Measurements from ENCODE around the gene DYRK4.

Gene DYRK4

DNA sequence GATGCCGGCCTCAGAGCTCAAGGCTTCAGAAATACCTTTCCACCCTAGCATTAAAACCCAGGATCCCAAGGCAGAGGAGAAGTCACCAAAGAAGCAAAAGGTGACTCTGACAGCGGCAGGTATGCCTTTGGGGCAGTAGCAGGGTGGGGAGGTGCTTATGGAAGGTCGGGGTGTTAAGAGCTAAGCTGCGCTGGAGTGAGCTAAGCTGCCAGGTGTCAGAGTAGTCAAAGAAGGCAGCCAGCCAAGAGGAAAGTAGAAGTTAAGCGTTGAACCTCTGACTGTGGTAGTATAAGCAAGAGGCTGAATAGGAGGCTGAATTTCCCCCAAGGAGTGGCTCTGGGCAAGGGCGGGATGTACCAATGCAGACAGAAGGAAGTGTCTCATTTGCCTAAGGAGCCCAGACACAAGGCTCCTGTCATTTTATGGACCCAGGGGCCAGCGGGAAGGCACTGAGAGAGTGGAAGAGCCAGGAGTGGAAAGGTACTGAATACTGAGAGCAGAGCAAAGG lies 29.2 kb downstream of the DYRK4 start:
- Histone ChIP-seq H2BK120ac (ENCODE audit: low read depth, low read length) (no peak overlapping the region), H3K79me1 (ENCODE audit: low read length) (no peaks in the 10 kb centered on the region), H3K36me3 (ENCODE audit: control insufficient read depth, insufficient read depth, low read length) (no peaks in the 10 kb centered on the region), H2BK5ac (ENCODE audit: low read length) (no peak overlapping the region), H3K27me3 (ENCODE audit: insufficient read depth, low read length, poor library complexity) (no peaks in the 10 kb centered on the region), H4K5ac (ENCODE audit: low read length) (no peak overlapping the region), H4K8ac (ENCODE audit: low read depth, low read length) (no peak overlapping the region), H3K4ac (ENCODE audit: low read depth, low read length) (no peak overlapping the region), H3K27ac (ENCODE audit: low read depth, low read length) (no peak overlapping the region), H3K18ac (ENCODE audit: low read length) (no peak overlapping the region), H3K4me2 (ENCODE audit: low read length) (no peak overlapping the region), H3K9ac (ENCODE audit: low read length) (no peak overlapping the region), H3K79me2 (ENCODE audit: control insufficient read depth, insufficient read depth, low read length) (no peaks in the 10 kb centered on the region), H2BK15ac (replicated peaks; ENCODE audit: low read depth) (no peak overlapping the region), H3K4me1 (ENCODE audit: control insufficient read depth, low read depth, low read length) (no peaks in the 10 kb centered on the region), H3K4me3 (ENCODE audit: low read length) (no peak overlapping the region), H2AK5ac (ENCODE audit: low read length) (no peak overlapping the region), H3K56ac (ENCODE audit: low read length) (no peak overlapping the region), H3K23ac (ENCODE audit: low read length) (no peak overlapping the region)
- WGBS (ENCODE audit: extremely low coverage, insufficient coverage, low lambda C conversion rate), result no CpG with 5 or more reads among the region's 7 CpGs
- no peak for DNase-seq

DNA sequence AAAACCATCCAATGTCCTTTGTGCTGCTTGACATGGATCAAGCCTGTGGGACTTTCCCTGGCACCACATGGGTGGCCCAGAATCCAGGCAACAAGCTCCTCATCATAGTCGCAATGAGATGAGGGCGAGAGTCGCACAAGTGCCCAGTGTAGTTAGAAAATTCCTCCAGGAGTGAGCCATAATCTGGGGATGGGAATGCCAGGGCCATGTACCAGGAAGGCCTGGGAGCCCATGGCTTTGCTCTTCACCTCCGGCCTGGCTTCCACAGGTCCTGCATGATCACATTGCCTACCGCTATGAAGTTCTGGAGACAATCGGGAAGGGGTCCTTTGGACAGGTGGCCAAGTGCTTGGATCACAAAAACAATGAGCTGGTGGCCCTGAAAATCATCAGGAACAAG lies 33.9 kb downstream of the DYRK4 start:
- H4K5ac ChIP-seq (ENCODE audit: low read length), result no peak overlapping the region
- H3K36me3 ChIP-seq (ENCODE audit: control insufficient read depth, insufficient read depth, low read length), result no peaks in the 10 kb centered on the region
- no peak overlapping the region for H3K56ac ChIP-seq (ENCODE audit: low read length)
- no peak overlapping the region for H2AK5ac ChIP-seq (ENCODE audit: low read length)
- H3K23ac ChIP-seq (ENCODE audit: low read length), result no peak overlapping the region
- H3K79me1 ChIP-seq (ENCODE audit: low read length), result no peaks in the 10 kb centered on the region
- H2BK5ac ChIP-seq (ENCODE audit: low read length), result no peak overlapping the region
- no peak overlapping the region for H2BK15ac ChIP-seq (replicated peaks; ENCODE audit: low read depth)
- no CpG with 5 or more reads among the region's 6 CpGs for WGBS (ENCODE audit: extremely low coverage, insufficient coverage, low lambda C conversion rate)
- no peak for DNase-seq
- H3K4me2 ChIP-seq (ENCODE audit: low read length), result no peak overlapping the region
- H3K4me3 ChIP-seq (ENCODE audit: low read length), result no peak overlapping the region
- H3K79me2 ChIP-seq (ENCODE audit: control insufficient read depth, insufficient read depth, low read length), result no peaks in the 10 kb centered on the region
- no peak overlapping the region for H3K9ac ChIP-seq (ENCODE audit: low read length)
- H3K4me1 ChIP-seq (ENCODE audit: control insufficient read depth, low read depth, low read length), result no peaks in the 10 kb centered on the region
- H2BK120ac ChIP-seq (ENCODE audit: low read depth, low read length), result no peak overlapping the region
- H3K27me3 ChIP-seq (ENCODE audit: insufficient read depth, low read length, poor library complexity), result no peaks in the 10 kb centered on the region
- no peak overlapping the region for H3K18ac ChIP-seq (ENCODE audit: low read length)
- no peak overlapping the region for H3K4ac ChIP-seq (ENCODE audit: low read depth, low read length)
- no peak overlapping the region for H3K27ac ChIP-seq (ENCODE audit: low read depth, low read length)
- no peak overlapping the region for H4K8ac ChIP-seq (ENCODE audit: low read depth, low read length)

DNA sequence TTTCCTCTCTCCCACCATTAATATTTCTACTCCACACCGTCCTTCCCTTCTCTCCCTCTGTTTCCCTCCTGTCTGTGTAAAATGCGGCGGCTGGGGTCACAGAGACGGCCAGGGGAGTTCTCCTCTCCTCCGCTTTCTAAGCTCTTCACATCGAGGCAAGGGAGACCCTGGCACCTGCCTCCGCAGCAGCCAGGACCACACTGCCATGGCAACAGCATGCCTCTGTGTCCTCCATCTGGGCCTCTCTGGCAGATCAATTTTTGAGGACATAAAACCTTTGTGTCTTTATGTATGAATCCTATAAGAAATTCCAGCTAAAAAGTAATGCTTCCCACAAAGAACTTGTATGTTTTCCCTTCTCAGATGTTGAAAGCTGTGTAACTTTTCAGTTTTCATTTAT lies 41.4 kb downstream of the DYRK4 start:
- no peak overlapping the region for H3K4me2 ChIP-seq (ENCODE audit: low read length)
- H3K56ac ChIP-seq (ENCODE audit: low read length), result no peak overlapping the region
- H2BK5ac ChIP-seq (ENCODE audit: low read length), result no peak overlapping the region
- no peak overlapping the region for H3K4me3 ChIP-seq (ENCODE audit: low read length)
- DNase-seq, result no peak
- H3K79me1 ChIP-seq (ENCODE audit: low read length), result no peaks in the 10 kb centered on the region
- no peaks in the 10 kb centered on the region for H3K36me3 ChIP-seq (ENCODE audit: control insufficient read depth, insufficient read depth, low read length)
- no peaks in the 10 kb centered on the region for H3K4me1 ChIP-seq (ENCODE audit: control insufficient read depth, low read depth, low read length)
- no peaks in the 10 kb centered on the region for H3K27me3 ChIP-seq (ENCODE audit: insufficient read depth, low read length, poor library complexity)
- no peak overlapping the region for H3K4ac ChIP-seq (ENCODE audit: low read depth, low read length)
- no peak overlapping the region for H2BK120ac ChIP-seq (ENCODE audit: low read depth, low read length)
- no peak overlapping the region for H2AK5ac ChIP-seq (ENCODE audit: low read length)
- H2BK15ac ChIP-seq (replicated peaks; ENCODE audit: low read depth), result no peak overlapping the region
- no peaks in the 10 kb centered on the region for H3K79me2 ChIP-seq (ENCODE audit: control insufficient read depth, insufficient read depth, low read length)
- H4K8ac ChIP-seq (ENCODE audit: low read depth, low read length), result no peak overlapping the region
- H4K5ac ChIP-seq (ENCODE audit: low read length), result no peak overlapping the region
- no peak overlapping the region for H3K9ac ChIP-seq (ENCODE audit: low read length)
- H3K23ac ChIP-seq (ENCODE audit: low read length), result no peak overlapping the region
- no peak overlapping the region for H3K18ac ChIP-seq (ENCODE audit: low read length)
- WGBS (ENCODE audit: extremely low coverage, insufficient coverage, low lambda C conversion rate), result 100% methylated on average over 1 of the region's 7 CpGs
- H3K27ac ChIP-seq (ENCODE audit: low read depth, low read length), result no peak overlapping the region

- H3K4me1 ChIP-seq (ENCODE audit: control insufficient read depth, low read depth, low read length), result no peaks in the 10 kb centered on the region
- no peak overlapping the region for H3K4ac ChIP-seq (ENCODE audit: low read depth, low read length)
- no peak overlapping the region for H2BK15ac ChIP-seq (replicated peaks; ENCODE audit: low read depth)
- H2AK5ac ChIP-seq (ENCODE audit: low read length), result no peak overlapping the region
- no peak overlapping the region for H4K5ac ChIP-seq (ENCODE audit: low read length)
- no peak overlapping the region for H3K4me3 ChIP-seq (ENCODE audit: low read length)
- no peaks in the 10 kb centered on the region for H3K79me1 ChIP-seq (ENCODE audit: low read length)
- no peak overlapping the region for H4K8ac ChIP-seq (ENCODE audit: low read depth, low read length)
- no peak overlapping the region for H3K27ac ChIP-seq (ENCODE audit: low read depth, low read length)
- no peaks in the 10 kb centered on the region for H3K36me3 ChIP-seq (ENCODE audit: control insufficient read depth, insufficient read depth, low read length)
- no peaks in the 10 kb centered on the region for H3K79me2 ChIP-seq (ENCODE audit: control insufficient read depth, insufficient read depth, low read length)
- no CpG with 5 or more reads among the region's 1 CpG for WGBS (ENCODE audit: extremely low coverage, insufficient coverage, low lambda C conversion rate)
- no peak overlapping the region for H3K23ac ChIP-seq (ENCODE audit: low read length)
- no peak overlapping the region for H3K18ac ChIP-seq (ENCODE audit: low read length)
- H2BK120ac ChIP-seq (ENCODE audit: low read depth, low read length), result no peak overlapping the region
- no peak overlapping the region for H3K4me2 ChIP-seq (ENCODE audit: low read length)
- H3K56ac ChIP-seq (ENCODE audit: low read length), result no peak overlapping the region
- H2BK5ac ChIP-seq (ENCODE audit: low read length), result no peak overlapping the region
- no peak overlapping the region for H3K9ac ChIP-seq (ENCODE audit: low read length)
- no peaks in the 10 kb centered on the region for H3K27me3 ChIP-seq (ENCODE audit: insufficient read depth, low read length, poor library complexity)
- no peak for DNase-seq
These were observed 41.9 kb downstream of the DYRK4 start for GRCh38 chr12:4603946-4604345.

GRCh38 chr12:4604684-4605193 lies 42.7 kb downstream of the DYRK4 start:
- Histone ChIP-seq H3K23ac (ENCODE audit: low read length) (no peak overlapping the region), H3K4ac (ENCODE audit: low read depth, low read length) (no peak overlapping the region), H3K4me3 (ENCODE audit: low read length) (peak overlapping the region; percentile 83), H3K79me1 (ENCODE audit: low read length) (no peaks in the 10 kb centered on the region), H3K79me2 (ENCODE audit: control insufficient read depth, insufficient read depth, low read length) (no peaks in the 10 kb centered on the region), H3K9ac (ENCODE audit: low read length) (peak overlapping the region; percentile 80), H3K4me2 (ENCODE audit: low read length) (peak overlapping the region; percentile 47), H3K27me3 (ENCODE audit: insufficient read depth, low read length, poor library complexity) (no peaks in the 10 kb centered on the region), H2BK5ac (ENCODE audit: low read length) (no peak overlapping the region), H4K8ac (ENCODE audit: low read depth, low read length) (no peak overlapping the region), H2AK5ac (ENCODE audit: low read length) (no peak overlapping the region), H4K5ac (ENCODE audit: low read length) (no peak overlapping the region), H3K36me3 (ENCODE audit: control insufficient read depth, insufficient read depth, low read length) (no peaks in the 10 kb centered on the region), H3K4me1 (ENCODE audit: control insufficient read depth, low read depth, low read length) (no peaks in the 10 kb centered on the region), H2BK120ac (ENCODE audit: low read depth, low read length) (no peak overlapping the region), H3K27ac (ENCODE audit: low read depth, low read length) (no peak overlapping the region), H3K56ac (ENCODE audit: low read length) (peak overlapping the region; percentile 91), H2BK15ac (replicated peaks; ENCODE audit: low read depth) (no peak overlapping the region), H3K18ac (ENCODE audit: low read length) (no peak overlapping the region)
- WGBS (ENCODE audit: extremely low coverage, insufficient coverage, low lambda C conversion rate), result no CpG with 5 or more reads among the region's 25 CpGs
- peak; percentile 90 for DNase-seq

- WGBS (ENCODE audit: extremely low coverage, insufficient coverage, low lambda C conversion rate), result no CpG with 5 or more reads among the region's 3 CpGs
- H3K23ac ChIP-seq (ENCODE audit: low read length), result no peak overlapping the region
- H3K56ac ChIP-seq (ENCODE audit: low read length), result no peak overlapping the region
- no peak overlapping the region for H4K5ac ChIP-seq (ENCODE audit: low read length)
- H3K36me3 ChIP-seq (ENCODE audit: control insufficient read depth, insufficient read depth, low read length), result no peaks in the 10 kb centered on the region
- H3K4me3 ChIP-seq (ENCODE audit: low read length), result no peak overlapping the region
- H3K4me1 ChIP-seq (ENCODE audit: control insufficient read depth, low read depth, low read length), result no peaks in the 10 kb centered on the region
- no peaks in the 10 kb centered on the region for H3K27me3 ChIP-seq (ENCODE audit: insufficient read depth, low read length, poor library complexity)
- no peak overlapping the region for H2AK5ac ChIP-seq (ENCODE audit: low read length)
- H3K27ac ChIP-seq (ENCODE audit: low read depth, low read length), result no peak overlapping the region
- H3K79me2 ChIP-seq (ENCODE audit: control insufficient read depth, insufficient read depth, low read length), result no peaks in the 10 kb centered on the region
- no peak overlapping the region for H2BK5ac ChIP-seq (ENCODE audit: low read length)
- no peak overlapping the region for H2BK15ac ChIP-seq (replicated peaks; ENCODE audit: low read depth)
- H3K4ac ChIP-seq (ENCODE audit: low read depth, low read length), result no peak overlapping the region
- no peak overlapping the region for H3K18ac ChIP-seq (ENCODE audit: low read length)
- H4K8ac ChIP-seq (ENCODE audit: low read depth, low read length), result no peak overlapping the region
- no peak overlapping the region for H3K4me2 ChIP-seq (ENCODE audit: low read length)
- no peak overlapping the region for H3K9ac ChIP-seq (ENCODE audit: low read length)
- H2BK120ac ChIP-seq (ENCODE audit: low read depth, low read length), result no peak overlapping the region
- no peaks in the 10 kb centered on the region for H3K79me1 ChIP-seq (ENCODE audit: low read length)
- peak; percentile 20 for DNase-seq
These were observed 45.0 kb downstream of the DYRK4 start for GRCh38 chr12:4607056-4607455.

All from mesendoderm (in vitro differentiated cells).